Sigmoid colon (tissue), 7 donors: ENCODE data around the gene CHD3. TPM values are rescaled to one million over a fixed set of nuclear protein-coding genes. Genes with fewer than 3 reads are reported as not detected.

Source experiments
- DNase-seq: peaks from one replicate; pipeline ENCODE4 v3.0.0-alpha.2; 2019
- H3K27ac ChIP-seq, 4 donors: fragments of 200-600 bp; sonication (generic); one replicate each; pipeline ENCODE4 v1.5.1; 2016 to 2019; ENCODE audit warnings: mild to moderate bottlenecking in 1 of 4
- H3K27me3 ChIP-seq, 3 donors: fragments of 200-600 bp; sonication (generic); one replicate each; pipeline ENCODE4 v1.5.1; 2019; ENCODE audit warnings: mild to moderate bottlenecking in 1 of 3
- H3K36me3 ChIP-seq, 4 donors: fragments of 200-600 bp; sonication (generic); one replicate each; pipeline ENCODE4 v1.5.1; 2016 to 2019
- H3K4me1 ChIP-seq, 4 donors: fragments of 200-600 bp; sonication (generic); one replicate each; pipeline ENCODE4 v1.5.1; 2017 to 2019
- H3K4me3 ChIP-seq, 4 donors: fragments of 200-600 bp; sonication (generic); one replicate each; pipeline ENCODE4 v1.5.1; 2017 to 2019; ENCODE audit warnings: mild to moderate bottlenecking in 2 of 4, moderate library complexity in 1 of 4
- H3K9me3 ChIP-seq, 4 donors: fragments of 200-600 bp in 3 of 4; sonication (generic) in 3 of 4; one replicate each; pipeline versions ENCODE4 v1.5.1 to v1.6.1; 2013 to 2019
- CTCF ChIP-seq, 4 experiments: fragments of 450-650 bp in 3 of 4; fragments of 200-600 bp in 1 of 4; IDR thresholded peaks; one replicate each; pipeline ENCODE4 v1.5.1; 2016 to 2019; ENCODE audit warnings: antibody characterized with exemption in 4 of 4, mild to moderate bottlenecking in 3 of 4, moderate library complexity in 2 of 4
- EP300 ChIP-seq, 4 donors: sonication (generic); formaldehyde crosslinking; IDR thresholded peaks; one replicate each; pipeline ENCODE4 v1.6.1; 2017; ENCODE audit warnings: antibody characterized with exemption in 4 of 4
- POLR2A ChIP-seq, 2 donors: fragments of 450-650 bp; IDR thresholded peaks; one replicate each; pipeline ENCODE4 v1.6.1; 2016; ENCODE audit warnings: antibody characterized with exemption in 2 of 2, mild to moderate bottlenecking in 2 of 2, moderate library complexity in 2 of 2
- POLR2AphosphoS5 ChIP-seq, 4 donors: sonication (generic); formaldehyde crosslinking; IDR thresholded peaks; one replicate each; pipeline ENCODE4 v1.6.1; 2017; ENCODE audit warnings: antibody characterized with exemption in 4 of 4
- WGBS, 2 donors: extraction: QIAGEN DNeasy Blood & Tissue Kit; methylation state at CpG; one replicate each; pipeline ENCODE4 v1.1.7; 2013; 5-methylcytosine and 5-hydroxymethylcytosine counted together
- intact Hi-C: fragments of 100-400 bp; cut with DNase I; formaldehyde crosslinking; loops from one replicate; pipeline ENCODE4 v1.15.1; 2023
- polyA plus RNA-seq, 3 donors: library from polyadenylated mRNA; stranded (reverse); fragments of 200-250 nt; gene quantifications; one replicate each; pipeline ENCODE4 v1.2.3, GENCODE V29; 2013
- total RNA-seq, 4 donors: library from RNA; depleted of rRNA; stranded (reverse); fragments of >200 nt; gene quantifications; one replicate each; pipeline ENCODE4 v1.1.0, GENCODE V29; 2016
- donor health status: healthy with polysubstance abuse.
- donor health status: Bipolar disorder and iron deficiency.
- donor health status: healthy.

Gene CHD3
- total and polyA plus RNA-seq, 7 donors: 33.8 to 147 (median 97.2) TPM

DNA sequence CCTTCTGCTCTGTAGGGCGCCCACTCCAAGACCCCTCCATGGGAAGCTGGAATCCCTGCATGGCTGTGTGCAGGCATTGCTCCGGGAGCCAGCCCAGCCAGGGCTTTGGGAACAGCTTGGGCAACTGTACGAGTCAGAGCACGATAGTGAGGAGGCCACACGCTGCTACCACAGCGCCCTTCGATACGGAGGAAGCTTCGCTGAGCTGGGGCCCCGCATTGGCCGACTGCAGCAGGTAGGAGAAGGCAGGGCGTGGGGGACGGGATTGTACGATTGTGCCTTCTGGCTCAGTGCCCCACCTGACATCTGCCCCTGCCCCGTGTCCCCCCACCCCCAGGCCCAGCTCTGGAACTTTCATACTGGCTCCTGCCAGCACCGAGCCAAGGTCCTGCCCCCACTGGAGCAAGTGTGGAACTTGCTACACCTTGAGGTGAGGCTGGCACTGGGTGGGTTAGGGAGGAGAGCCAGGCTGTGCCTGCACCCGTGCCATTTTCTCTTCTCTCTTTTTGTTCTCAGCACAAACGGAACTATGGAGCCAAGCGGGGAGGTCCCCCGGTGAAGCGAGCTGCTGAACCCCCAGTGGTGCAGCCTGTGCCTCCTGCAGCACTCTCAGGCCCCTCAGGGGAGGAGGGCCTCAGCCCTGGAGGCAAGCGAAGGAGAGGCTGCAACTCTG, 42.4 kb upstream of the CHD3 start:
- intact Hi-C loops: no loop called here
- TF ChIP-seq POLR2A (IDR thresholded peaks at IDR 0.05) (no peak), POLR2AphosphoS5 (IDR thresholded peaks at IDR 0.05) (no peak), CTCF (IDR thresholded peaks at IDR 0.05) (no peak), EP300 (IDR thresholded peaks at IDR 0.05) (no peak)
- 86 to 91% methylated on average over 22 of the region's 22 CpGs for WGBS, 2 donors
- H3K27ac ChIP-seq: peak overlapping the region; percentile 96 to 100 (median 98)
- no peaks in the 10 kb centered on the region for H3K9me3 ChIP-seq
- no peaks in the 10 kb centered on the region for H3K27me3 ChIP-seq
- peak; percentile 69 for DNase-seq
- peaks cover 34 to 59% (median 50%) of the 10 kb centered on the region in 4 donors for H3K36me3 ChIP-seq
- H3K4me3 ChIP-seq: no peak overlapping the region
- peaks cover 0 to 43% (median 26%) of the 10 kb centered on the region in 4 donors for H3K4me1 ChIP-seq

- no peak overlapping the region for H3K27ac ChIP-seq
- H3K9me3 ChIP-seq: no peaks in the 10 kb centered on the region
- no peaks in the 10 kb centered on the region for H3K27me3 ChIP-seq
- TF ChIP-seq EP300 (IDR thresholded peaks at IDR 0.05): no peak
- TF ChIP-seq CTCF (IDR thresholded peaks at IDR 0.05): no peak
- TF ChIP-seq POLR2AphosphoS5 (IDR thresholded peaks at IDR 0.05): no peak
- no peak for TF ChIP-seq POLR2A (IDR thresholded peaks at IDR 0.05)
- 87 to 90% methylated on average over 34 of the region's 34 CpGs for WGBS, 2 donors
- intact Hi-C loops: no loop called here
- H3K36me3 ChIP-seq: peaks cover 34 to 65% (median 50%) of the 10 kb centered on the region in 4 donors
- no peak overlapping the region for H3K4me3 ChIP-seq
- peaks cover 0 to 48% (median 29%) of the 10 kb centered on the region in 4 donors for H3K4me1 ChIP-seq
- DNase-seq: peak; percentile 69
Measured at GRCh38 chr17:7846765-7847661, 41.6 kb upstream of the CHD3 start.

DNA sequence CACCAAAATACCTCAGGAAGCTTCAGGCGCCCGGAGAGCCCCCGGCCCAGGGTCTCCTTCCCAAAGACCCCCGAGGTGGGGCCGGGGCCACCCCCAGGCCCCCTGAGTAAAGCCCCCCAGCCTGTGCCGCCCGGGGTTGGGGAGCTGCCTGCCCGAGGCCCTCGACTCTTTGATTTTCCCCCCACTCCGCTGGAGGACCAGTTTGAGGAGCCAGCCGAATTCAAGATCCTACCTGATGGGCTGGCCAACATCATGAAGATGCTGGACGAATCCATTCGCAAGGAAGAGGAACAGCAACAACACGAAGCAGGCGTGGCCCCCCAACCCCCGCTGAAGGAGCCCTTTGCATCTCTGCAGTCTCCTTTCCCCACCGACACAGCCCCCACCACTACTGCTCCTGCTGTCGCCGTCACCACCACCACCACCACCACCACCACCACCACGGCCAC, 40.4 kb upstream of the CHD3 start:
- no peak overlapping the region for H3K27ac ChIP-seq
- H3K36me3 ChIP-seq: peaks cover 39 to 76% (median 58%) of the 10 kb centered on the region in 4 donors
- no peaks in the 10 kb centered on the region for H3K9me3 ChIP-seq
- WGBS, 2 donors: 86 to 87% methylated on average over 20 of the region's 20 CpGs
- no peak for TF ChIP-seq POLR2AphosphoS5 (IDR thresholded peaks at IDR 0.05)
- no peak for TF ChIP-seq EP300 (IDR thresholded peaks at IDR 0.05)
- no peak for TF ChIP-seq POLR2A (IDR thresholded peaks at IDR 0.05)
- no peak for TF ChIP-seq CTCF (IDR thresholded peaks at IDR 0.05)
- H3K4me1 ChIP-seq: peaks cover 0 to 41% (median 27%) of the 10 kb centered on the region in 4 donors
- peak; percentile 64 for DNase-seq
- H3K4me3 ChIP-seq: no peak overlapping the region
- no peaks in the 10 kb centered on the region for H3K27me3 ChIP-seq
- intact Hi-C loops: no loop called here

DNA sequence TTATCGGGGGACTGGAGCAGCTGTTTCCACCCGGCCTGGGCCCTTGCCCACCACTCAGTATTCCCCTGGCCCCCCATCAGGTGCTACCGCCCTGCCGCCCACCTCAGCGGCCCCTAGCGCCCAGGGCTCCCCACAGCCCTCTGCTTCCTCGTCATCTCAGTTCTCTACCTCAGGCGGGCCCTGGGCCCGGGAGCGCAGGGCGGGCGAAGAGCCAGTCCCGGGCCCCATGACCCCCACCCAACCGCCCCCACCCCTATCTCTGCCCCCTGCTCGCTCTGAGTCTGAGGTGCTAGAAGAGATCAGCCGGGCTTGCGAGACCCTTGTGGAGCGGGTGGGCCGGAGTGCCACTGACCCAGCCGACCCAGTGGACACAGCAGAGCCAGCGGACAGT, 39.9 kb upstream of the CHD3 start:
- intact Hi-C loops: no loop called here
- Histone ChIP-seq H3K27me3 (no peaks in the 10 kb centered on the region), H3K36me3 (peaks cover 45 to 82% (median 62%) of the 10 kb centered on the region in 4 donors), H3K4me3 (no peak overlapping the region), H3K4me1 (peaks cover 0 to 35% (median 26%) of the 10 kb centered on the region in 4 donors), H3K9me3 (no peaks in the 10 kb centered on the region), H3K27ac (no peak overlapping the region)
- DNase-seq: no peak
- WGBS, 2 donors: 92 to 94% methylated on average over 21 of the region's 21 CpGs
- TF ChIP-seq POLR2AphosphoS5 (IDR thresholded peaks at IDR 0.05) (no peak), EP300 (IDR thresholded peaks at IDR 0.05) (no peak)
